CD4-positive, alpha-beta T cell treated with Interleukin-15 for 4 hours (primary cell): ENCODE results near the gene CDKN1C.

Experiments used
- DNase-seq: peaks from one replicate; pipeline ENCODE4 v3.0.0-alpha.2; 2020; ENCODE audit warnings: low spot score

The CDKN1C gene

GRCh38 chr11:2923446-2924375, 38.1 kb upstream of the CDKN1C start:
- no peak for DNase-seq

- DNase-seq = no peak
These were observed 37.1 kb upstream of the CDKN1C start for GRCh38 chr11:2922655-2923054.

GRCh38 chr11:2921742-2922493, 36.3 kb upstream of the CDKN1C start:
- no peak for DNase-seq

GRCh38 chr11:2921261-2921660, 35.7 kb upstream of the CDKN1C start:
- no peak for DNase-seq

- no peak for DNase-seq
These were observed 34.8 kb upstream of the CDKN1C start for GRCh38 chr11:2920343-2920742.

- no peak for DNase-seq
These were observed 34.3 kb upstream of the CDKN1C start for GRCh38 chr11:2919837-2920236.

GRCh38 chr11:2919188-2919587, 33.6 kb upstream of the CDKN1C start:
- DNase-seq = no peak

- no peak for DNase-seq
These were observed 32.4 kb upstream of the CDKN1C start for GRCh38 chr11:2917842-2918490.

GRCh38 chr11:2916892-2917645, 31.5 kb upstream of the CDKN1C start:
- no peak for DNase-seq

GRCh38 chr11:2916114-2916891, 30.7 kb upstream of the CDKN1C start:
- DNase-seq = no peak

GRCh38 chr11:2915473-2915872, 29.9 kb upstream of the CDKN1C start:
- DNase-seq = no peak

- DNase-seq = no peak
These were observed 29.1 kb upstream of the CDKN1C start for GRCh38 chr11:2914455-2915195.

GRCh38 chr11:2913776-2914175, 28.2 kb upstream of the CDKN1C start:
- no peak for DNase-seq

- DNase-seq = no peak
These were observed 27.4 kb upstream of the CDKN1C start for GRCh38 chr11:2913019-2913431.

GRCh38 chr11:2912498-2912897, 26.9 kb upstream of the CDKN1C start:
- DNase-seq = no peak

GRCh38 chr11:2911785-2912391, 26.3 kb upstream of the CDKN1C start:
- DNase-seq = no peak

- no peak for DNase-seq
These were observed 25.7 kb upstream of the CDKN1C start for GRCh38 chr11:2911088-2911784.

GRCh38 chr11:2910401-2910955, 24.9 kb upstream of the CDKN1C start:
- DNase-seq = no peak
